ENCODE measurements around the gene ARID5B.

DNA sequence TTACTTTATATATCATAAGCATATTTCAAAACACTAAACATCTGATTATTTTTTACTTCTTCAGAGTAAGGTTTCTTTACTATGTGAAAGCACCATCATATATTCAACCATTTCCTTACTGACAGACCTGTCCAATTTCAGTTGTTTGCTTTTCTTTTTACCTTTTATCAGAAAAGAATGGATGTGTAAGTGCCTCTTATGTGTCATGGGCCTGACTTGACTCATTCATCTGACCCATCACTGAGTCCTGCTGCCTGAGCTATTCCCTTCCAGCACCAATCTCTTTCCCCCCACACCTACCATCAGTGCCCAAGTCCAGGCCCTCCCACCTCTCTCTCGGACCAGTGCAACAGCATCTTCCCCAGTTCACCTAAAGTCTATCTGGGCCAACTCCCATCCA lies 41.7 kb upstream of the ARID5B start:
- TF ChIP-seq YY1 (IDR thresholded peaks at IDR 0.05; ENCODE audit: insufficient read depth, insufficient read length) (no peak), SUZ12 (IDR thresholded peaks at IDR 0.05; ENCODE audit: extremely low read depth, insufficient read depth, insufficient read length) (no peak)

All from NT2/D1 (cell line).